ENCODE measurements around the gene RABGAP1L.

DNA sequence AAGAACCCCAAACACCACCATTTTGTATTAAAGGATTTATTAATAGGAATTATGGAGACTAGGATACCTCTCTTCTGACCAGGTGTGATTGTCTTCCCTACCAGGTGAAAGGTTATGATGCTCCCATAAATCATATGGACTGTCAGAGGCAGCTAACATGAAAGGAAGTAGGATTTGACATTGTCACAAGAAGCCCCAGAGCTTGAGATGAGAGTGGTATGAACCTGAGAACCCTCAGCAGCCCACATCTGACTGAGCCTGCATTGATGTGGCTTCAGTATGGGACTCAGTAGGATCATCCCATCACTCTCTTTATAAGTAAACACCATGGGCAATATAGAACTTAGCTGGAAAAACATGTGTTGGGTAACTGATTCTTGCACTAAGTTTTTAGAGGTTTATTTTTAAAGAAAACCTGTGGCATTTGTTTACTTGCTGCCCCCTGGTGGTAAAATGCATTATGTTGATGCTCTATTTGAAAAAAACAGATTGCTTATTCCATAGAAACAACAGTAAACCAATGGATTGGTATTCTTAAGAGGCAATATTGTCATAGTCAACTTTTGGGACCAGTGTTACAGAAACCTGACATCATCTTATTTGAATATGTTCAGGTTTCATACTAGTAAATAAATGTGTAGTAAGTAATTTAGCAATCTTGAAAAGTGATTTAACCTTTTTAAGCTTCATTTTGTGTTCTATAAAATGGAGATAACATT is 823.8 kb downstream of the RABGAP1L start:
- TF ChIP-seq POLR2A (IDR thresholded peaks at IDR 0.05): no peak
- TF ChIP-seq, protein P1, sequence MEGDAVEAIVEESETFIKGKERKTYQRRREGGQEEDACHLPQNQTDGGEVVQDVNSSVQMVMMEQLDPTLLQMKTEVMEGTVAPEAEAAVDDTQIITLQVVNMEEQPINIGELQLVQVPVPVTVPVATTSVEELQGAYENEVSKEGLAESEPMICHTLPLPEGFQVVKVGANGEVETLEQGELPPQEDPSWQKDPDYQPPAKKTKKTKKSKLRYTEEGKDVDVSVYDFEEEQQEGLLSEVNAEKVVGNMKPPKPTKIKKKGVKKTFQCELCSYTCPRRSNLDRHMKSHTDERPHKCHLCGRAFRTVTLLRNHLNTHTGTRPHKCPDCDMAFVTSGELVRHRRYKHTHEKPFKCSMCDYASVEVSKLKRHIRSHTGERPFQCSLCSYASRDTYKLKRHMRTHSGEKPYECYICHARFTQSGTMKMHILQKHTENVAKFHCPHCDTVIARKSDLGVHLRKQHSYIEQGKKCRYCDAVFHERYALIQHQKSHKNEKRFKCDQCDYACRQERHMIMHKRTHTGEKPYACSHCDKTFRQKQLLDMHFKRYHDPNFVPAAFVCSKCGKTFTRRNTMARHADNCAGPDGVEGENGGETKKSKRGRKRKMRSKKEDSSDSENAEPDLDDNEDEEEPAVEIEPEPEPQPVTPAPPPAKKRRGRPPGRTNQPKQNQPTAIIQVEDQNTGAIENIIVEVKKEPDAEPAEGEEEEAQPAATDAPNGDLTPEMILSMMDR (IDR thresholded peaks at IDR 0.05): peak; percentile 8 to 58 (median 38)

Measured in thyroid gland (tissue), 4 donors.